ENCODE data around the gene FYB1.

GRCh38 chr5:39076757-39077728 is 142.3 kb downstream of the FYB1 start:
- TF ChIP-seq CREB1 (IDR thresholded peaks at IDR 0.05) = no peak
- no peak for TF ChIP-seq ATF3 (IDR thresholded peaks at IDR 0.05; ENCODE audit: insufficient read depth, low read depth, low read length)
- no peak for TF ChIP-seq CTCF (IDR thresholded peaks at IDR 0.05; ENCODE audit: control extremely low read depth in 1 of 3, insufficient read depth in 1 of 3, low read depth in 1 of 3, low read length in 3 of 3)
- no peak for TF ChIP-seq CHD1 (IDR thresholded peaks at IDR 0.05; ENCODE audit: low read depth, low read length)
- TF ChIP-seq MAX (IDR thresholded peaks at IDR 0.05) = no peak
- no peak for TF ChIP-seq POLR2A (IDR thresholded peaks at IDR 0.05; ENCODE audit: control extremely low read depth in 1 of 2, low read depth in 2 of 2, low read length in 2 of 2)
- TF ChIP-seq TCF12 (IDR thresholded peaks at IDR 0.05; ENCODE audit: low read depth, low read length) = no peak
- no peak for TF ChIP-seq CHD2 (IDR thresholded peaks at IDR 0.05; ENCODE audit: low read length)

Measured in H1 (cell line).